MG63 (cell line): Measurements from ENCODE around the gene DTX2. TPM values are rescaled to one million over a fixed set of nuclear protein-coding genes. Genes with fewer than 3 reads are reported as not detected.
A peak's percentile ranks its signal among the peaks of the same experiment; 100 is the strongest.
"Not testable (repeated sequence)": the region's sequence is repeated elsewhere in the genome, so short reads cannot be mapped to it uniquely, and the experiment has no call there.

Experiments
- DNase-seq: peaks from one replicate; pipeline ENCODE4 v3.0.0-alpha.2; 2020
- H3K27me3 ChIP-seq: fragments of 250-450 bp; sonication (Bioruptor Pico); 2 replicates; pipeline ENCODE4 v1.5.1; 2020; ENCODE audit warnings: mild to moderate bottlenecking, moderate library complexity
- H3K36me3 ChIP-seq: fragments of 250-450 bp; sonication (Bioruptor Pico); 2 replicates; pipeline ENCODE4 v1.5.1; 2020; ENCODE audit warnings: mild to moderate bottlenecking, moderate library complexity
- H3K4me3 ChIP-seq: fragments of 250-450 bp; sonication (Bioruptor Pico); 2 replicates; pipeline ENCODE4 v1.5.1; 2020; ENCODE audit warnings: mild to moderate bottlenecking, moderate library complexity
- H3K9me3 ChIP-seq: fragments of 250-450 bp; sonication (Bioruptor Pico); 2 replicates; pipeline ENCODE4 v1.5.1; 2020; ENCODE audit warnings: mild to moderate bottlenecking, moderate library complexity
- total RNA-seq: library from RNA; depleted of rRNA; stranded (reverse); fragments of >200 nt; shearing (Covaris generic); gene quantifications from 2 replicates; pipeline ENCODE4 v1.2.3, GENCODE V29; 2014; ENCODE audit warnings: low replicate concordance; rRNA removed

The DTX2 gene
- 1.2 and 8.0 TPM in 2 replicates for total RNA-seq

GRCh38 chr7:76461464-76462101 lies at the start of gene DTX2:
Gene DTX2 (plus strand): TSS chr7:76461709. CDS start chr7:76480510, 18,801 bp downstream.
- H3K36me3 ChIP-seq, H3K27me3 ChIP-seq, H3K9me3 ChIP-seq, H3K4me3 ChIP-seq: not testable (repeated sequence)
- peak; percentile 3 for DNase-seq

GRCh38 chr7:76412249-76412648 lies 49.3 kb upstream of the DTX2 start:
- DNase-seq: no peak
- H3K4me3 ChIP-seq: no peak overlapping the region
- no peaks in the 10 kb centered on the region for H3K9me3 ChIP-seq
- no peaks in the 10 kb centered on the region for H3K27me3 ChIP-seq
- H3K36me3 ChIP-seq: no peaks in the 10 kb centered on the region

- H3K36me3 ChIP-seq, DNase-seq, H3K4me3 ChIP-seq, H3K27me3 ChIP-seq, H3K9me3 ChIP-seq: not testable (repeated sequence)
Measured at GRCh38 chr7:76417654-76418310, 43.7 kb upstream of the DTX2 start.

- H3K9me3 ChIP-seq, H3K36me3 ChIP-seq, H3K4me3 ChIP-seq, H3K27me3 ChIP-seq: not testable (repeated sequence)
- peak; percentile 74 for DNase-seq
Measured at GRCh38 chr7:76421097-76421496, 40.4 kb upstream of the DTX2 start.

- no peaks in the 10 kb centered on the region for H3K9me3 ChIP-seq
- DNase-seq: no peak
Measured at GRCh38 chr7:76423666-76424412, 37.7 kb upstream of the DTX2 start.

GRCh38 chr7:76424413-76425111 lies 36.9 kb upstream of the DTX2 start, which contains the start of gene ZP3:
Gene ZP3 (plus strand): TSS chr7:76424950. CDS start chr7:76424965, 15 bp downstream.
- Histone ChIP-seq H3K9me3 (no peaks in the 10 kb centered on the region), H3K4me3 (no peak within 1 kb of the TSS), H3K36me3 (no peaks in the 10 kb centered on the region), H3K27me3 (no peaks in the 10 kb centered on the region)
- no peak for DNase-seq

More at GRCh38 chr7:76423666-76424412, 37.7 kb upstream of the DTX2 start:
- Histone ChIP-seq H3K27me3 (no peaks in the 10 kb centered on the region), H3K36me3 (no peaks in the 10 kb centered on the region), H3K4me3 (no peak overlapping the region)

GRCh38 chr7:76425156-76425555 lies 36.4 kb upstream of the DTX2 start:
- Histone ChIP-seq H3K9me3 (no peaks in the 10 kb centered on the region), H3K27me3 (no peaks in the 10 kb centered on the region), H3K36me3 (no peaks in the 10 kb centered on the region), H3K4me3 (no peak overlapping the region)
- DNase-seq: no peak

GRCh38 chr7:76425558-76425957 lies 36.0 kb upstream of the DTX2 start:
- H3K4me3 ChIP-seq, H3K9me3 ChIP-seq, DNase-seq, H3K27me3 ChIP-seq, H3K36me3 ChIP-seq: not testable (repeated sequence)

- H3K27me3 ChIP-seq: no peaks in the 10 kb centered on the region
- no peak overlapping the region for H3K4me3 ChIP-seq
- H3K9me3 ChIP-seq: no peaks in the 10 kb centered on the region
- no peaks in the 10 kb centered on the region for H3K36me3 ChIP-seq
- no peak for DNase-seq
Measured at GRCh38 chr7:76426246-76426645, 35.3 kb upstream of the DTX2 start.

- Histone ChIP-seq H3K36me3 (no peaks in the 10 kb centered on the region), H3K27me3 (no peaks in the 10 kb centered on the region), H3K4me3 (no peak overlapping the region), H3K9me3 (no peaks in the 10 kb centered on the region)
- no peak for DNase-seq
Measured at GRCh38 chr7:76427635-76428034, 33.9 kb upstream of the DTX2 start.

- H3K27me3 ChIP-seq: no peaks in the 10 kb centered on the region
- H3K4me3 ChIP-seq: no peak overlapping the region
- no peak for DNase-seq
- no peaks in the 10 kb centered on the region for H3K9me3 ChIP-seq
- no peaks in the 10 kb centered on the region for H3K36me3 ChIP-seq
Measured at GRCh38 chr7:76428149-76428823, 33.2 kb upstream of the DTX2 start.

GRCh38 chr7:76428868-76429805 lies 32.4 kb upstream of the DTX2 start:
- H3K27me3 ChIP-seq: no peaks in the 10 kb centered on the region
- no peak overlapping the region for H3K4me3 ChIP-seq
- no peaks in the 10 kb centered on the region for H3K36me3 ChIP-seq
- no peaks in the 10 kb centered on the region for H3K9me3 ChIP-seq
- DNase-seq: peak; percentile 26

GRCh38 chr7:76430211-76430610 lies 31.3 kb upstream of the DTX2 start:
- H3K27me3 ChIP-seq: no peaks in the 10 kb centered on the region
- no peaks in the 10 kb centered on the region for H3K9me3 ChIP-seq
- no peak for DNase-seq
- no peaks in the 10 kb centered on the region for H3K36me3 ChIP-seq
- no peak overlapping the region for H3K4me3 ChIP-seq

GRCh38 chr7:76430836-76431235 lies 30.7 kb upstream of the DTX2 start:
- Histone ChIP-seq H3K4me3 (no peak overlapping the region), H3K36me3 (no peaks in the 10 kb centered on the region), H3K9me3 (no peaks in the 10 kb centered on the region), H3K27me3 (no peaks in the 10 kb centered on the region)
- no peak for DNase-seq

GRCh38 chr7:76437873-76438272 lies 23.6 kb upstream of the DTX2 start:
- H3K36me3 ChIP-seq, H3K27me3 ChIP-seq: not testable (repeated sequence)
- peak; percentile 80 for DNase-seq

More at GRCh38 chr7:76437873-76438272, 23.6 kb upstream of the DTX2 start:
- H3K4me3 ChIP-seq, H3K9me3 ChIP-seq: not testable (repeated sequence)
